Glutamatergic neuron (in vitro differentiated cells): ENCODE measurements around the gene FARSB. TPM values are rescaled to one million over a fixed set of nuclear protein-coding genes. Genes with fewer than 3 reads are reported as not detected.

Source experiments
- DNase-seq: peaks from one replicate; pipeline ENCODE4 v3.0.0; 2022
- H3K27ac Mint-ChIP-seq: one replicate; pipeline ENCODE4 v1.8.0; 2020; ENCODE audit warnings: mild to moderate bottlenecking, mixed read lengths, inconsistent platforms; ENCODE audit not compliant: unreplicated experiment
- H3K27me3 Mint-ChIP-seq: one replicate; pipeline ENCODE4 v1.8.0; 2020; ENCODE audit warnings: mild to moderate bottlenecking, moderate library complexity, mixed read lengths, inconsistent platforms; ENCODE audit not compliant: unreplicated experiment
- H3K36me3 Mint-ChIP-seq: one replicate; pipeline ENCODE4 v1.8.0; 2020; ENCODE audit warnings: mild to moderate bottlenecking, mixed read lengths, inconsistent platforms; ENCODE audit not compliant: unreplicated experiment
- H3K4me1 Mint-ChIP-seq: one replicate; pipeline ENCODE4 v1.8.0; 2020; ENCODE audit warnings: mild to moderate bottlenecking, low read depth, mixed read lengths, inconsistent platforms; ENCODE audit not compliant: unreplicated experiment
- H3K4me3 Mint-ChIP-seq: one replicate; pipeline ENCODE4 v1.8.0; 2020; ENCODE audit warnings: mild to moderate bottlenecking, mixed read lengths, inconsistent platforms; ENCODE audit not compliant: unreplicated experiment
- H3K9me3 Mint-ChIP-seq: one replicate; pipeline ENCODE4 v1.8.0; 2020; ENCODE audit warnings: mild to moderate bottlenecking, moderate library complexity, mixed read lengths, inconsistent platforms; ENCODE audit not compliant: unreplicated experiment
- total RNA-seq: library from RNA; stranded (reverse); fragmentation: NEBNext Ultra II Directional; extraction: Animal tissue kit (Norgen Biotek cat#: 25700); gene quantifications from one replicate; pipeline ENCODE4 v1.2.1, GENCODE V29; 2021; ENCODE audit not compliant: unreplicated experiment
- TF ChIP-seq, protein P1 (sequence below): fragments of 200-600 bp; sonication (generic); IDR thresholded peaks from one replicate; pipeline ENCODE4 v1.5.0; 2021; ENCODE audit not compliant: partially characterized antibody, unreplicated experiment

FARSB gene
- total RNA-seq, 1 donor from 2014 or later, result 18.8 TPM

DNA sequence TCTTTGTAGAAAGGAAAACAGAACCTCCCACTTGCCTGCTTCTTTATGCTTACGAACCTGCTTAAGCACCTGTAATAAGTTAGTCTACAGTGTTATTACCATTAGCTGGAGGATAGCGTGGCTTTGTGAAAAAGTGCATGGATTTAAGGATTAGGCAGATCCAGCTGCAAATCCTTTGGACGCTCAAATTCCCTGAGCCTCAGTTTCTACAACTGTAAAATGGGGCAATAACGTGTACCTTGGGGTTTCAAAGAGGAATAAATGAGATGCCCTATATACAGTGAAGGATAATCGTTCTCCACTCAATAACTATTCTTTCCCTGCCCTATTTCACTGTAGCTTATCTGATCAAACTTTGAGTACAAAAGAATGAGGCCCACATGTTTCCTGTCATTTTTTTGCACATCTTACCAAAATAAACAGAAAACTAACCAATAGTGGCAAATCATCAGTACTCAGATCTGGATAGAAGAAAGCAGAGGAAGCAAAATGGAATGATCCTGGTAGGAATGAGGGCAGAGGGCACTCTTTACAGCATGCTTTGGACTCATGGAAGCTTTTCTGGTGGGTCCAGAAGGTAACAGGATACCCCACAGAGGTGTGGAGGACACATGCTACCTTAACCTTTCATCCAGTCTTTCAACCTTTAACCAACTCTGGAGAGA is 30.3 kb upstream of the FARSB start:
- no peaks in the 10 kb centered on the region for H3K27me3 Mint-ChIP-seq
- no peaks in the 10 kb centered on the region for H3K9me3 Mint-ChIP-seq
- DNase-seq, result no peak
- TF ChIP-seq, protein P1, sequence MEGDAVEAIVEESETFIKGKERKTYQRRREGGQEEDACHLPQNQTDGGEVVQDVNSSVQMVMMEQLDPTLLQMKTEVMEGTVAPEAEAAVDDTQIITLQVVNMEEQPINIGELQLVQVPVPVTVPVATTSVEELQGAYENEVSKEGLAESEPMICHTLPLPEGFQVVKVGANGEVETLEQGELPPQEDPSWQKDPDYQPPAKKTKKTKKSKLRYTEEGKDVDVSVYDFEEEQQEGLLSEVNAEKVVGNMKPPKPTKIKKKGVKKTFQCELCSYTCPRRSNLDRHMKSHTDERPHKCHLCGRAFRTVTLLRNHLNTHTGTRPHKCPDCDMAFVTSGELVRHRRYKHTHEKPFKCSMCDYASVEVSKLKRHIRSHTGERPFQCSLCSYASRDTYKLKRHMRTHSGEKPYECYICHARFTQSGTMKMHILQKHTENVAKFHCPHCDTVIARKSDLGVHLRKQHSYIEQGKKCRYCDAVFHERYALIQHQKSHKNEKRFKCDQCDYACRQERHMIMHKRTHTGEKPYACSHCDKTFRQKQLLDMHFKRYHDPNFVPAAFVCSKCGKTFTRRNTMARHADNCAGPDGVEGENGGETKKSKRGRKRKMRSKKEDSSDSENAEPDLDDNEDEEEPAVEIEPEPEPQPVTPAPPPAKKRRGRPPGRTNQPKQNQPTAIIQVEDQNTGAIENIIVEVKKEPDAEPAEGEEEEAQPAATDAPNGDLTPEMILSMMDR, result no peak
- no peaks in the 10 kb centered on the region for H3K36me3 Mint-ChIP-seq
- H3K27ac Mint-ChIP-seq, result no peak overlapping the region
- H3K4me1 Mint-ChIP-seq, result no peaks in the 10 kb centered on the region
- H3K4me3 Mint-ChIP-seq, result no peak overlapping the region

DNA sequence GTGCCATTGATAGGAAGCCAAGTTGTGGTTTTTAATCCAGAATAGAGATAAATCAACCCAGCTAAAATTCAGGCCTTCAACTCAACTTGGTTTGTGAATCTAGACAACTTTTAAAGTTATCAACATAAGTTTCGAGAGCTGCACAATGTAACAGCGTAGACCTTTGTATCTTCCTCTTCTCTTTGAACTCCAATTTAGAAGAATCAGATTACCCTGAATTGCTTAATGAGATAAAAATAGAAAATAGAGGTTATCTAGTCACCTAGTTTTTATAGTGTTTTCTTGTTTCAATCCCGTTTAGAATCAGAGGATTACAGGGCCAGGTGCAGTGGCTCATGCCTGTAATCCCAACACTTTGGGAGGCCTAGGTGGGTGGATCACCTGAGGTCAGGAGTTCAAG is 27.9 kb upstream of the FARSB start:
- Mint-ChIP-seq H3K27me3 (no peaks in the 10 kb centered on the region), H3K36me3 (no peaks in the 10 kb centered on the region), H3K9me3 (no peaks in the 10 kb centered on the region), H3K4me3 (no peak overlapping the region), H3K4me1 (no peaks in the 10 kb centered on the region), H3K27ac (no peak overlapping the region)
- TF ChIP-seq, protein P1, result no peak
- DNase-seq, result no peak

DNA sequence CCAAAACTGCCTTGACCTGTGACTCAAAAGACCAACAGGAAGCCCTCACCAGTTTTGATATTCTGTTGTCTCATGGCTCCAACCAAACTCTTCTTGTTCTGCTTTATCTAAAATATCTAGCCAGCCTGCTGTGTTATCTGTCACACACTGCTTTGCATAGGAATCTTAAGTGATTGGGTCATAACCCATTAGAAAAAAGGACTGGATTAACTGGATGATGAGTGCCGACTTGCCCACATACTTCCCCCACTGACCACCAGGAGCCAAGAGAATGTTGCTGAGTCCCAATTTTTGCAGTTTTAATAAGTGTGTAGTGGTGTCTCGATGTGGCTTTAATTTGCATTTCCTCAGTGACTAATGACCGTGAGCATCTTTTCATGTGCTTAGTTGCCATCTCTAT is 22.1 kb upstream of the FARSB start:
- H3K9me3 Mint-ChIP-seq, result no peaks in the 10 kb centered on the region
- no peak for DNase-seq
- TF ChIP-seq, protein P1, result no peak
- H3K4me3 Mint-ChIP-seq, result no peak overlapping the region
- no peaks in the 10 kb centered on the region for H3K27me3 Mint-ChIP-seq
- no peaks in the 10 kb centered on the region for H3K36me3 Mint-ChIP-seq
- H3K27ac Mint-ChIP-seq, result no peak overlapping the region
- no peaks in the 10 kb centered on the region for H3K4me1 Mint-ChIP-seq

DNA sequence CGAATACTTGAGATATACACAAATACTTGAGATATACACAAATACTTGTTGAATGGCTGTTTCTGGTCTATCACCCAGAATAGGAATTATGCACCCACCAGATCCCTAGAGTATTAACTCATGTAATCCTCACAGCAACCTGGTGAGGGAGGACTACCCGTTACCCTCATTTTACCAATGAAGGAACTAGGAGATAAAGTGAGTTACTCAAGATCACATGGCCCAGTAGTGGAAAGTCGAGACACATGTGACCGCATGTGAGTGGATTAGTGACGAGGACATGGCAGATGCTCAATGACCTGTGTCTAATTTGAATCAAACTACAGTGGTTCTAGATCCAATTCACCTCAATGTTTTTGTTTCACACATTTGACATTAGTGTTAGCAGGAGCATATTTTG is 18.0 kb upstream of the FARSB start:
- no peak overlapping the region for H3K27ac Mint-ChIP-seq
- H3K4me1 Mint-ChIP-seq, result no peaks in the 10 kb centered on the region
- no peak for DNase-seq
- H3K4me3 Mint-ChIP-seq, result no peak overlapping the region
- no peaks in the 10 kb centered on the region for H3K9me3 Mint-ChIP-seq
- H3K36me3 Mint-ChIP-seq, result peaks cover 4% of the 10 kb centered on the region
- no peaks in the 10 kb centered on the region for H3K27me3 Mint-ChIP-seq
- TF ChIP-seq, protein P1, result no peak

DNA sequence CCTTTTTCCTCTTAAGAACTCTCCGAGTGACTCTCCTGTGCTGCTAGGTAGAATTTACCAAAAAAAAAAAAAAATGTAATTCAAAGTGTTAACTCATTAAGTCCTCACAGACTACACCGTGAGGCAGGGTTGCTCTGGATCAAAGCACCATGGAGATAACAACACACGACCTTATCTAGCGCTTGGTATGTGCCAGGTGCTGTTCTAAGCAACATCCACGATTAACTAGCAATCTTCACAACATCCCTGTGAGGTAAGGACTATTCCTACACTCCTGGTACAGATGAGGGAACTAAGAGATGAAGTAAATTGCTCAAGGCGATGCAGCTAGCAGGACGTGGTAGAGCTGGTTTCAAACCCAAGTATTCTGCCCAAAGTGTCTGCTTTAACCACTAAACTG is 17.4 kb upstream of the FARSB start:
- H3K4me1 Mint-ChIP-seq, result no peaks in the 10 kb centered on the region
- H3K9me3 Mint-ChIP-seq, result no peaks in the 10 kb centered on the region
- no peak overlapping the region for H3K4me3 Mint-ChIP-seq
- no peak overlapping the region for H3K27ac Mint-ChIP-seq
- H3K27me3 Mint-ChIP-seq, result no peaks in the 10 kb centered on the region
- peaks cover 4% of the 10 kb centered on the region for H3K36me3 Mint-ChIP-seq
- DNase-seq, result no peak
- TF ChIP-seq, protein P1, result no peak
